Measurements from ENCODE around the gene FOXQ1.
"Not testable (repeated sequence)": the region's sequence is repeated elsewhere in the genome, so short reads cannot be mapped to it uniquely, and the experiment has no call there.

GRCh38 chr6:1361717-1362116, 49.8 kb downstream of the FOXQ1 start:
- TF ChIP-seq CTCF (IDR thresholded peaks at IDR 0.05; ENCODE audit: low read depth, low read length, missing input control); HNF4G (IDR thresholded peaks at IDR 0.05); RAD21 (IDR thresholded peaks at IDR 0.05); RXRA (IDR thresholded peaks at IDR 0.05); YY1 (IDR thresholded peaks at IDR 0.05); TAF1 (conservative IDR thresholded peaks at IDR 0.05); FOXA2 (IDR thresholded peaks at IDR 0.05); MAX (IDR thresholded peaks at IDR 0.05); ZBTB33 (IDR thresholded peaks at IDR 0.05); SP1 (IDR thresholded peaks at IDR 0.05); JUND (IDR thresholded peaks at IDR 0.05); FOXA1 (IDR thresholded peaks at IDR 0.05); REST (IDR thresholded peaks at IDR 0.05): not testable (repeated sequence)
